Natural killer cell (primary cell): ENCODE data around the gene TEKT5. TPM values are rescaled to one million over a fixed set of nuclear protein-coding genes. Genes with fewer than 3 reads are reported as not detected.

ENCODE experiments used
- ATAC-seq, 3 donors: fragments of 150-1000 bp in 2 of 3; fragments of 200-7000 bp in 1 of 3; cut with Tn5 transposase; 1 replicate in 1 of 3; 2 replicates in 2 of 3; pipeline ENCODE4 v1.10.0; 2021; ENCODE audit warnings: mild to moderate bottlenecking in 2 of 3, moderate library complexity in 2 of 3
- DNase-seq, 2 donors: peaks; one replicate each; pipeline versions ENCODE4 v3.0.0 to v3.0.0-alpha.2; 2013 to 2021; ENCODE audit warnings: mixed read lengths in 1 of 2
- H3K27ac ChIP-seq: one replicate; pipeline ENCODE4 v1.5.1; 2013; ENCODE audit warnings: mild to moderate bottlenecking, low read length
- H3K27me3 ChIP-seq: one replicate; pipeline ENCODE4 v1.6.1; 2013; ENCODE audit warnings: low read length; ENCODE audit not compliant: control insufficient read depth, insufficient read depth
- H3K36me3 ChIP-seq: one replicate; pipeline ENCODE4 v1.6.1; 2013; ENCODE audit warnings: low read length; ENCODE audit not compliant: control insufficient read depth, insufficient read depth
- H3K4me1 ChIP-seq: one replicate; pipeline ENCODE4 v1.6.1; 2013; ENCODE audit warnings: low read length; ENCODE audit not compliant: control insufficient read depth, insufficient read depth
- H3K4me3 ChIP-seq: one replicate; pipeline ENCODE4 v1.5.1; 2013; ENCODE audit warnings: low read length
- H3K9me3 ChIP-seq: one replicate; pipeline ENCODE4 v1.6.1; 2013; ENCODE audit warnings: low read length; ENCODE audit not compliant: control insufficient read depth, insufficient read depth
- H3K27ac Mint-ChIP-seq, 2 donors: one replicate each; pipeline ENCODE4 v1.8.0; 2022; ENCODE audit warnings: mild to moderate bottlenecking in 2 of 2, mixed read lengths in 2 of 2, moderate library complexity in 1 of 2
- H3K27me3 Mint-ChIP-seq, 2 donors: one replicate each; pipeline ENCODE4 v1.8.0; 2022; ENCODE audit warnings: low read depth in 2 of 2, mixed read lengths in 2 of 2
- H3K36me3 Mint-ChIP-seq: one replicate; pipeline ENCODE4 v1.8.0; 2022; ENCODE audit warnings: mixed read lengths
- H3K4me1 Mint-ChIP-seq, 2 donors: one replicate each; pipeline ENCODE4 v1.8.0; 2022; ENCODE audit warnings: mixed read lengths in 2 of 2
- H3K4me3 Mint-ChIP-seq: one replicate; pipeline ENCODE4 v1.8.0; 2022; ENCODE audit warnings: mild to moderate bottlenecking, moderate library complexity, mixed read lengths
- H3K9me3 Mint-ChIP-seq, 2 donors: one replicate each; pipeline ENCODE4 v1.8.0; 2022; ENCODE audit warnings: mixed read lengths in 2 of 2
- WGBS: methylation state at CpG from one replicate; pipeline ENCODE4 v1.1.7; 2013; ENCODE audit warnings: missing lambda C conversion rate; ENCODE audit not compliant: insufficient coverage; 5-methylcytosine and 5-hydroxymethylcytosine counted together
- intact Hi-C: fragments of 100-400 bp; cut with micrococcal nuclease; formaldehyde crosslinking; loops from one replicate; pipeline ENCODE4 v1.14.2; 2022
- total RNA-seq, 4 donors: library from RNA; stranded (reverse); fragments of 120-200 nt in 1 of 4; gene quantifications; one replicate each; pipeline versions ENCODE4 v1.2.3 to v1.2.4, GENCODE V29; 2013 to 2022
- TF ChIP-seq, protein P1 (sequence below): fragments of 200-600 bp; IDR thresholded peaks from one replicate; pipeline ENCODE4 v1.8.0; 2022; ENCODE audit warnings: antibody characterized with exemption

The TEKT5 gene
- total RNA-seq, 3 donors from 2014 or later (not counting 1 experiment from before 2014, with no cell fraction given), result 1.1 TPM; not detected in 2

DNA sequence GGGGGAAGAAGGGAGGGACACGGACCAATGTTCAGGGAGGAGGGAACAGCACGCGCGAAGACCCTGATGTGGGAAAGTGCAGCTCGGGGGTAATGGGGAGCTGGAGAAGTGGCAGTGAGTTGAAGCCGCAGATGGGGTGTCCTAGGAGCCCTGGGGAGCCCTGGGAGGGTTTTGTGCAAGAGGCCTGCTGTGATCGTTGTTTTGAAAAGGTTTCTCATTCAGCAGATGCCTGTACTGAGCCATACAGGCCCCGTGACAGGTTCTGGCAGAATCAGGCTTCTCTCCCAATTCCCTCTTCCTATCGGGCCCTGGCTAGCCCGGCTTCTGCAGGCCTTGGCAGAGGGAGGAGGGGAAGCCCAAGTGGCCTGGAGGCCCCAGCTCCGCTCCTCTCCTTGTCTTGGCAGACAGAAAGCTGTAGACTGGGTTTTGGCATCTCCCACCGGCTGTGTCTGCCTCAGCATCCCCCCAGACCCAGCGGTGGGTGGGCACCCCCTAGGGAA, 76.0 kb downstream of the TEKT5 start:
- Mint-ChIP-seq H3K9me3 (no peaks in the 10 kb centered on the region), H3K4me3 (no peak overlapping the region), H3K27me3 (peaks cover 19 to 22% of the 10 kb centered on the region in 2 donors), H3K36me3 (no peaks in the 10 kb centered on the region), H3K27ac (no peak overlapping the region), H3K4me1 (peaks cover 0 to 8% of the 10 kb centered on the region in 2 donors)
- Histone ChIP-seq H3K27me3 (no peaks in the 10 kb centered on the region), H3K27ac (no peak overlapping the region), H3K4me1 (no peaks in the 10 kb centered on the region), H3K4me3 (no peak overlapping the region), H3K9me3 (no peaks in the 10 kb centered on the region), H3K36me3 (no peaks in the 10 kb centered on the region)
- 77% methylated on average over 13 of the region's 13 CpGs for WGBS
- TF ChIP-seq, protein P1, sequence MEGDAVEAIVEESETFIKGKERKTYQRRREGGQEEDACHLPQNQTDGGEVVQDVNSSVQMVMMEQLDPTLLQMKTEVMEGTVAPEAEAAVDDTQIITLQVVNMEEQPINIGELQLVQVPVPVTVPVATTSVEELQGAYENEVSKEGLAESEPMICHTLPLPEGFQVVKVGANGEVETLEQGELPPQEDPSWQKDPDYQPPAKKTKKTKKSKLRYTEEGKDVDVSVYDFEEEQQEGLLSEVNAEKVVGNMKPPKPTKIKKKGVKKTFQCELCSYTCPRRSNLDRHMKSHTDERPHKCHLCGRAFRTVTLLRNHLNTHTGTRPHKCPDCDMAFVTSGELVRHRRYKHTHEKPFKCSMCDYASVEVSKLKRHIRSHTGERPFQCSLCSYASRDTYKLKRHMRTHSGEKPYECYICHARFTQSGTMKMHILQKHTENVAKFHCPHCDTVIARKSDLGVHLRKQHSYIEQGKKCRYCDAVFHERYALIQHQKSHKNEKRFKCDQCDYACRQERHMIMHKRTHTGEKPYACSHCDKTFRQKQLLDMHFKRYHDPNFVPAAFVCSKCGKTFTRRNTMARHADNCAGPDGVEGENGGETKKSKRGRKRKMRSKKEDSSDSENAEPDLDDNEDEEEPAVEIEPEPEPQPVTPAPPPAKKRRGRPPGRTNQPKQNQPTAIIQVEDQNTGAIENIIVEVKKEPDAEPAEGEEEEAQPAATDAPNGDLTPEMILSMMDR, result no peak
- ATAC-seq (no peak), DNase-seq (no peak)
- intact Hi-C loops, result no loop called here

DNA sequence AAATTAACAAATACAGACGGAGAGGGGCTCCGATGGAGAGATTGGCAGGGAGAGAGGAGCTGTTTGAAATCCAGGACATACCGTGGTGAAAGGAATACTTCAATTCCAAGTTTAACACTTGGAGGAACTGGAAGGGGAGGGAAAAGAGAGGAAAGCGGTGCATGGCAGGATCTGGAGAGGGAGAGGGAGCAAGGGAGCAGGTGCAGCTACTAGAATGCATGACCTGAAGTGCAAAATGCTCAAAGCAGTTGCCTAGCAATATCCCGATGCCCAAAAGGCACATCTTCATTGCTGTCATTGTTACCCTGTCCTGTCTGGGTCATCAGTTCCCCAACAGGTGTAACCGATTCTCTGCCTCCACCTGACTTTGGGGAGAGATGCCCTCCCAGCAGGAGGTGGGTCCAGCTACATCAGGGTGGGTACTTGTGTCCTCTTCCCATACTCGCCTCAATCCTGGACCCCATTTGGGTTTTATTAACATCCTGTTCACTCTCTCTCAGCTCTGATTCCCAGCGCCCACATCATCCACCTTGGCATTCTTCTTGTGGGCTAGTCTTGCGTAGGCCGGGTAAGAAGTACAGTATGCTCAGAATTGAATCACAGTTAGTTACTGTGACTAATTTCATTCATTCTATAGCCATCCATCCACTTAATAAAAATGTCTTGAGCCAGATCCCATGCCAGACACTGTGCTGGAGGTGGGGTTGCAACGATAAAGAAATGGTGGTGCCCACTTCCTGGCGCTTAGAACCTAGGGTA, 76.9 kb downstream of the TEKT5 start:
- Mint-ChIP-seq H3K36me3 (no peaks in the 10 kb centered on the region), H3K9me3 (no peaks in the 10 kb centered on the region), H3K27ac (no peak overlapping the region), H3K4me1 (peaks cover 0 to 8% of the 10 kb centered on the region in 2 donors), H3K4me3 (no peak overlapping the region), H3K27me3 (peaks cover 19 to 24% of the 10 kb centered on the region in 2 donors)
- WGBS, result 81% methylated on average over 12 of the region's 12 CpGs
- intact Hi-C loops, result no loop called here
- no peak for ATAC-seq
- no peaks in the 10 kb centered on the region for H3K27me3 ChIP-seq
- TF ChIP-seq, protein P1, result no peak
- no peak overlapping the region for H3K27ac ChIP-seq
- H3K4me1 ChIP-seq, result no peaks in the 10 kb centered on the region
- DNase-seq, result no peak
- no peaks in the 10 kb centered on the region for H3K9me3 ChIP-seq
- no peak overlapping the region for H3K4me3 ChIP-seq
- H3K36me3 ChIP-seq, result no peaks in the 10 kb centered on the region

GRCh38 chr16:10616756-10617640, 77.7 kb downstream of the TEKT5 start:
- TF ChIP-seq, protein P1, result no peak
- H3K4me1 Mint-ChIP-seq, result peaks cover 0 to 8% of the 10 kb centered on the region in 2 donors
- DNase-seq, result no peak
- Histone ChIP-seq H3K27ac (no peak overlapping the region), H3K4me3 (no peak overlapping the region), H3K4me1 (no peaks in the 10 kb centered on the region), H3K9me3 (no peaks in the 10 kb centered on the region), H3K36me3 (no peaks in the 10 kb centered on the region), H3K27me3 (no peaks in the 10 kb centered on the region)
- H3K9me3 Mint-ChIP-seq, result no peaks in the 10 kb centered on the region
- H3K36me3 Mint-ChIP-seq, result no peaks in the 10 kb centered on the region
- H3K4me3 Mint-ChIP-seq, result no peak overlapping the region
- intact Hi-C loops, result no loop called here
- no peak for ATAC-seq
- H3K27me3 Mint-ChIP-seq, result peaks cover 19 to 26% of the 10 kb centered on the region in 2 donors
- H3K27ac Mint-ChIP-seq, result no peak overlapping the region
- WGBS, result 80% methylated on average over 14 of the region's 14 CpGs
